Thyroid gland (tissue), 4 donors: ENCODE measurements around the gene ARHGAP24.

Experiments
- CTCF ChIP-seq, 6 experiments: fragments of 200-600 bp in 3 of 6; fragments of 450-650 bp in 3 of 6; sonication (generic) in 3 of 6; IDR thresholded peaks; one replicate each; pipeline ENCODE4 v1.5.1; 2016 to 2019; ENCODE audit warnings: antibody characterized with exemption in 6 of 6, mild to moderate bottlenecking in 2 of 6, inconsistent platforms in 1 of 6, moderate library complexity in 1 of 6
- POLR2A ChIP-seq, 2 donors: fragments of 450-650 bp; IDR thresholded peaks; one replicate each; pipeline ENCODE4 v1.6.1; 2017; ENCODE audit warnings: antibody characterized with exemption in 2 of 2, mild to moderate bottlenecking in 2 of 2, moderate library complexity in 1 of 2

GRCh38 chr4:85478576-85478975 lies 3.6 kb downstream of the ARHGAP24 start:
- no peak for TF ChIP-seq CTCF (IDR thresholded peaks at IDR 0.05)
- no peak for TF ChIP-seq POLR2A (IDR thresholded peaks at IDR 0.05)
